GM19193 (cell line): ENCODE data around the gene PURA.

Source experiments
- POLR2A ChIP-seq: IDR thresholded peaks from 4 replicates; pipeline ENCODE4 v1.6.1; 2011; ENCODE audit not compliant: insufficient read depth, insufficient read length; ENCODE audit errors: extremely low read depth

The PURA gene

GRCh38 chr5:140143521-140144258 lies 29.8 kb downstream of the PURA start:
- TF ChIP-seq POLR2A = no peak

- no peak for TF ChIP-seq POLR2A
These were observed 31.3 kb downstream of the PURA start for GRCh38 chr5:140145256-140145655.

- no peak for TF ChIP-seq POLR2A
These were observed 32.1 kb downstream of the PURA start for GRCh38 chr5:140145818-140146522.

- no peak for TF ChIP-seq POLR2A
These were observed 32.6 kb downstream of the PURA start for GRCh38 chr5:140146523-140146842.

- TF ChIP-seq POLR2A = no peak
These were observed 33.6 kb downstream of the PURA start for GRCh38 chr5:140147460-140147859.

- no peak for TF ChIP-seq POLR2A
These were observed 34.6 kb downstream of the PURA start for GRCh38 chr5:140148508-140148907.

GRCh38 chr5:140150201-140150600 lies 36.3 kb downstream of the PURA start:
- no peak for TF ChIP-seq POLR2A

- TF ChIP-seq POLR2A = no peak
These were observed 37.5 kb downstream of the PURA start for GRCh38 chr5:140151144-140152021.

GRCh38 chr5:140152022-140152999 lies 38.4 kb downstream of the PURA start:
- no peak for TF ChIP-seq POLR2A

- no peak for TF ChIP-seq POLR2A
These were observed 39.3 kb downstream of the PURA start for GRCh38 chr5:140153255-140153654.

GRCh38 chr5:140153905-140154304 lies 40.0 kb downstream of the PURA start:
- TF ChIP-seq POLR2A = no peak

GRCh38 chr5:140157032-140157781 lies 43.3 kb downstream of the PURA start:
- TF ChIP-seq POLR2A = no peak

- TF ChIP-seq POLR2A = no peak
These were observed 45.4 kb downstream of the PURA start for GRCh38 chr5:140159014-140159927.
